Measurements from ENCODE around the gene HS6ST2.
A peak's percentile ranks its signal among the peaks of the same experiment; 100 is the strongest.
"Not testable (repeated sequence)": the region's sequence is repeated elsewhere in the genome, so short reads cannot be mapped to it uniquely, and the experiment has no call there.

The HS6ST2 gene

DNA sequence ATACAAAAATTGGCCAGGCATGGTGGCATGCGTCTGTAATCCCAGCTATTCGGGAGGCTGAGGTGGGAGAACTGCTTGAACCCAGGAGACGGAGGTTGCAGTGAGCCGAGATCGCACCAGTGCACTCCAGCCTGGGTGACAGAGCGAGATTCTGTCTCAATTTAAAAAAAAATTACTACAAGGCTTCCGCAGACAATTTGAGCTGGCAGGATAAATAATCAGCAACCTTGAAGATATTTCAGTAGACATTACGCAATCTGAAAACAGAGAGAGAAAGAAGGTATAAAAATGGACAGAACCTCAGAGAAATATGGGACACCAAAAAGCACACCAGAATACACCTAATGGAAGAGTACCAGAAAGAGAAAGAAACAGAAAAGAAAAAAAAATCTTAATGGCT lies 25.3 kb downstream of the HS6ST2 start:
- no peak for DNase-seq

DNA sequence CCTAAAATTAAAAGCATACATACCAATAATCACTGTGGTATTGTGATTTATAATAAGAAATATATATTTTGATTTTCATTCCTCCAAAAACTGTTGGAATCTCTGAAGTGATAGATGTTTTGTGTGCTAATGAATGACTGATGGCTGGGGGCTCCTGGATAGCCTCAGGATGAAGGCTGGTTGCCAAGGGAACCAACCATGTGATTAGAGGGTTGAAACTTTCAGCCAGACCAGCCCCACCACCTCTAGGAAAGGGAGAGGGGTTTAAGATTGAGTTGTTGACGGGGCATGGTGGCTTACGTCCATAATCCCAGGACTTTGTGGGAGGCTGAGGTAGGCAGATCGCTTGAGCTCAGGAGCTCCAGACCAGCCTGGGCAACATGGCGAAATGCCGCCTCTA lies 34.0 kb downstream of the HS6ST2 start:
- no peak for DNase-seq

DNA sequence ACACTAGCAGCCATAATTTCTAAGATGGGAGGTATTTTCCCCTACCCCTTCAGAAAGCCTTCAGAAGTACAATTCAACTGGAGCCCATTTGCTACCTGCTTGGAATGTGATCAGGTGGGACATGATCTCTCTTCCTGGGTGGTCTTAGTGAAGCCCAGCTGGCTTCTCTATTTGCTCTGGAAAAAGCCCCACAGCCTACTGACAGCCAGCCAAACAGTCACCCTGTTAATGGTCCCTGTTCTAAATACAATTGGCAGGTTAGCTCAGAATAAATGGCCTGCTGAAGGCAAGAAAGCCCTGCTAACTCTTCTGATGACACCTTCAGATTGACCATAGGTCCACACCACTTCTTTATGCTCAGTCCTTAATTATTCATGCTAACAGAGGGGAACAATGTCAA lies 39.9 kb downstream of the HS6ST2 start:
- no peak for DNase-seq

DNA sequence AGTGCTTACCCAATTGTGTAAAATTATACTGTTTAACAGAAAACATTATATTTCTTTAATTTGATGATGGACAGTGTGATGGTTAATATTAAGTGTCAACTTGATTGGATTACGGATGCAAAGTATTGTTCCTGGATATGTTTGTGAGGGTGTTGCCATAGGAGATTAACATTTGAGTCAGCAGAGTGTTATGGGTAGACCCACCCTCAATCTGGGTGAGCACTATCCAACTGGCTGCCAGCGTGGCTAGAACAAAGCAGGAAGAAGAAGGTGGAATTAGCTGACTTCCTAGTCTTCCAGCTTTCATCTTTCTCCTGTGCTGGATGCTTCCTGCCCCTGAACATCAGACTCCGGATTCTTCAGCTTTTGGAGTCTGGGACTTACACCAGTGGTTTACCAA lies 42.1 kb downstream of the HS6ST2 start:
- no peak for DNase-seq

DNA sequence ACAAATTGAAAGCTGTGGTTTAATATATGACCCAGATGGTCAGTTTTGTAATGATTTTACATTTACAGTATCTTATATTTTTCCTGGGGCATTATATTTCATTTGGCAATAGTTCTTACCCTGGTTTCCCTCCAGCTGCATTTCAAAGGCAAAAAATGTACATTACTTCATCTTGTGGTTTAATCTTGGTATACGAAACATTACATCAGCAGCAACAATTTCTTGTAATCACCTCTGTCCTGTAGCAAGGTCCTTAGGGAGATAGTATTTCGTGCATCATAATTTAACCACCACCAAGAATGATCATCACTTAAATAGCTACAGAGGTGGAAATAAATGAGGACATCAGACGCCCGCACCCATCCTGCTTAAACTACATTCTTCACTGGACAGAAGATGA lies 48.8 kb downstream of the HS6ST2 start:
- no peak for DNase-seq

DNA sequence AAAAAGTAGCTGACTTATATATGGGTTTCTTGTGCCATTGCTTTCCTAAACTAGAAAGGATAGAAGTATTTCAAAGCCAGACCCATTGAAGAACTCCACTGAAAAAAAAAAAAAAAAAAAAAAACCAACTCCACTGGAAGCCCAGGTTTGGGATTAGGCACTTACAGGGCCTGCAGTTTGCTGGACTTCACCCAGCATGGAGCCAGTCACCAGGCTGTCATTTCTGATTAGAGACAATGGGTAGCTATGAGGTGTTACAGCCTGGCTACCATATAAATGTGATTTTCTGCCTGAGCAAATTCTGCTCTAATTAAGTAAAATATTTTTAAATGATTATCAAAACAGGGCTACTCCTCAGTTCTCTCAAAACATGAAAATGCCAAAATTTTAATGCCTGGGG lies 49.5 kb downstream of the HS6ST2 start:
- DNase-seq, result peak; percentile 53

DNA sequence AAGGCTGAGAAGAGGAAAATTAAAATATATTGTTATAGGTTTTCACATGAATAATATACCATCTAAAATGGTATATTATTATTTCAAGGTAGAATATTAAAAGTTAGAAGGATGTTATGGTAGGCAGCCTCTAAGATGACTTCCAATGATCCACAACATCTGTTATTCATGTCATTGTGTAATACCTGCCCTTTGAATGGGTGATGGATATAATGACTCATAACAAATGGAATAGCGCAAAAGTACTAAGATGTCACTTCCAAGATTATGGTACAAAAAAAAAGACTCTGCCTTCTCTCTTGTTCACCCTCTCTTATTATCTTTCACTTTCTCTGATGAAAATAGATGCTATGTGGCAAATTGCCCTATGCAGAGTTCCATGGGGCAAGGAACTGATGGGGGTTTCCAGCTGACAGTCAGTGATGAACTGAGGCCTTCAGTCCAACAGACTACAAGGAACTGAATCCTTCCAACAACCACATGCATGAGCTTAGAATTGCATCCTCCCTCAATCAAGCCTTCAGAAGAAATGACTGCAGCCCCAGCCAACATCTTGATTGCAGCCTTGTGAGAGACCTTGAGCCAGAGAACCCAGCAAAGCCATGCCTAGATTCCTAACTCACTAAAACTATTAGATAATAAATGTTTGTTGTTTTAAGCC lies 57.7 kb downstream of the HS6ST2 start:
- DNase-seq, result no peak

DNA sequence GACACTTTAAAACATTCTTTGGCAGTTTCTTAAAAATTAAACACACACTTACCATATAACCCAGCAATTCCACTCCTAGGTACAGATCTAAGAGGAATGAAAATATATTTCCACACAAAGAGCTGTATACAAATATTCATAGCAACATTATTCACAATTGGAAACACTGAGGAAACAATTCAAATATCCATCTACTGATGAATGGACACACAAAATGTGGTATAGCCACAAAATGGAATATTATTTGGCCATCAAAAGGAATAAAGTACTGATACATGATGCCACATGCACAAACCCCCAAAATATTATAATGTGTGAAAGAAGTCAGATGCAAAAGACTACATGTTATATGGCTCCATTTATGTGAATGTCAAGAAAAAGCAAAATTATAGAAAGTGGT lies 70.9 kb downstream of the HS6ST2 start:
- DNase-seq, result no peak

DNA sequence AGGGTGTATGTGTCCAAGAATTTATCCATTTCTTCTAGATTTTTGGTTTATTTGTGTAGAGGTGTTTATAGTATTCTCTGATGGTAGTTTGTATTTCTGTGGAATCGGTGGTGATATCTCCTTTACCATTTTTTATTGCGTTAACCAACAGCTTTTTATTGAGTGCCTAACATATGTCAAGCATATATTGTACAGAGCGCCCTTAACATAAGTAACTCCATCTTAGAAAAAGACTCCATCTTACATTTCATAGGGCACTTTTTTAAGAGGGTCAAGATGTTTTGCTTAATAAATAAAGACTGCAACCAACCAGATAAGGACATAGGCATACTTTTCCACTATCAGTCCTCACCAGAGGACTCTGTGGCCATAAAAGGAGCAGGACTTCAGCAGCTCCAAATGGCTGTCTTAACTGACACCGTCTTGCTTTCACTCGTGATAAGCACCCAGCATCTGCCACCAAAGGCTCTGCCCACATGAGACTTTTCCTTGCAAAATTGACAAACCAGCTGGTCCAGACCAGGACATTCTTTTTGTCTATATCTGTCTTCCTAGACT lies 75.0 kb downstream of the HS6ST2 start:
- no peak for DNase-seq

DNA sequence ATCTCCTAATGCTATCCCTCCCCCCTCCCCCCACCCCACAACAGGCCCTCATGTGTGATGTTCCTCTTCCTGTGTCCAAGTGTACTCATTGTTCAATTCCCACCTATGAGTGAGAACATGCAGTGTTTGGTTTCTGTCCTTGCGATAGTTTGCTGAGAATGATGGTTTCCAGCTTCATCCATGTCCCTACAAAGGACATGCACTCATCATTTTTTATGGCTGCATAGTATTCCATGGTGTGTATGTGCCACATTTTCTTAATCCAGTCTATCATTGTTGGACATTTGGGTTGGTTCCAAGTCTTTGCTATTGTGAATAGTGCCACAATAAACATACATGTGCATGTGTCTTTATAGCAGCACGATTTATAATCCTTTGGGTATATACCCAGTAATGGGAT lies 77.7 kb downstream of the HS6ST2 start:
- not testable (repeated sequence) for DNase-seq

DNA sequence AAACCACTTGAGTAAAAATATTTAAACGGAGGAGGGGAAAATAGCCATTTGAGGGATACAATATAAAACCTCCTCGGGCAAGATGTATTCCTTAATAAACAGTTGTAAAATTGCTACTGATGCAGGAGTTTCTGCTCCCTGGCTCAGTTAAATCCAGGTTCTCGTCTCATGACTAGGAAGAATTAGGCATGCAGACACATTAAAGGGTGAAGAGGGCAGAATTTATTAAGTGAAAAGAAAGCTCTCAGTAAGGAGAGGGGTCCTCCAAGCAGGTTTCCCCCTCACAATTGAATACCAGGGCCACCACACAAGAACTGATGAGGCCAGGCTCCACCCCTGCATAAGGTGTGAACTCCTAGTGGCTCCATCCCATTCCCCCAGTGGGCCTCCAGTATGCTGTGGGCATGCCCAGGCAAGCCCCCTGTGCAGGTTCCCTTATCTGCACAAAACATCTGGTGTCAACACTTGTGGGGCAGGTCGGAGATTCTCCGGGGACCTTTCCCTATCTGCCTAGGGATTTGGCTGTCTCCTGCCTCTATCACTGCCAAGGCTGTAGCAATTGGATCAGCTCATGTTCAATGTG lies 80.4 kb downstream of the HS6ST2 start:
- DNase-seq, result no peak

DNA sequence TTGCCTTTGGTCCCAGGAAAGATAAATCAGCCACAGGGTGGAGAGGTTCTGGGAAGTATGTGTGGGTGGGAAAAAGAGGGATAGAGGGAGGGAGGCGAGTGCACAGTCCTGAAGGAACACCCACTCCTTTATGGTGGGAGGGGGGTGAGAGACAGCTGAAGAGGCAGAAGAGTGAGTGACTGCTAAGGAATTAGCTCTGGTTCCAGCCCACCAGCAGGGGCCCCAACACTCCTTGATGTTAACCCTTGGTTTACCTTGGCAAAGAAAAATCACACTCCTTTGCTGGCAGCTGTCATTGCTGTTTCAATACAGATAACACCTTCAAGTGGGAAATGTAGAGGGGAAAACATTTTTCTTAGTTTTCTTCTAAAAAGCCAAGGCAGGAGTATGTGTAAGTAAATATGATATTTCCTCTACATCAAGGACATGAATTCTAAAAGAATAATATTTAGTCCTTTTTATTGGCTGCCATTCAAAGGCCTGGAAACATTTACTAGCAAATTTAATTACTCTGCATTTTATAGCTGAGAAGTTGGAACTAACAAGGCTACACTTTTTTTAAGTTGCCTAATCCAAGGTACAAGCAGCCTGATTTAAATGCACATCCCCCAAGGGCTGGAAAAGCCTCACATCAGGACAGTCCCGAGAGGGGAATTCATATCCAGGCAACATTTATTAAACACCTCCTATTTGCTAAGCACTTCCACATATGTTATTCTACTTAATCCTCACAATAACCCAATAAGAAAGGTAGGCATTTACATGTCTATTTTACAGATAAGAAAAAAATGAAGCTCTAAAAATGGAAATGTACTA lies 81.7 kb downstream of the HS6ST2 start:
- no peak for DNase-seq

DNA sequence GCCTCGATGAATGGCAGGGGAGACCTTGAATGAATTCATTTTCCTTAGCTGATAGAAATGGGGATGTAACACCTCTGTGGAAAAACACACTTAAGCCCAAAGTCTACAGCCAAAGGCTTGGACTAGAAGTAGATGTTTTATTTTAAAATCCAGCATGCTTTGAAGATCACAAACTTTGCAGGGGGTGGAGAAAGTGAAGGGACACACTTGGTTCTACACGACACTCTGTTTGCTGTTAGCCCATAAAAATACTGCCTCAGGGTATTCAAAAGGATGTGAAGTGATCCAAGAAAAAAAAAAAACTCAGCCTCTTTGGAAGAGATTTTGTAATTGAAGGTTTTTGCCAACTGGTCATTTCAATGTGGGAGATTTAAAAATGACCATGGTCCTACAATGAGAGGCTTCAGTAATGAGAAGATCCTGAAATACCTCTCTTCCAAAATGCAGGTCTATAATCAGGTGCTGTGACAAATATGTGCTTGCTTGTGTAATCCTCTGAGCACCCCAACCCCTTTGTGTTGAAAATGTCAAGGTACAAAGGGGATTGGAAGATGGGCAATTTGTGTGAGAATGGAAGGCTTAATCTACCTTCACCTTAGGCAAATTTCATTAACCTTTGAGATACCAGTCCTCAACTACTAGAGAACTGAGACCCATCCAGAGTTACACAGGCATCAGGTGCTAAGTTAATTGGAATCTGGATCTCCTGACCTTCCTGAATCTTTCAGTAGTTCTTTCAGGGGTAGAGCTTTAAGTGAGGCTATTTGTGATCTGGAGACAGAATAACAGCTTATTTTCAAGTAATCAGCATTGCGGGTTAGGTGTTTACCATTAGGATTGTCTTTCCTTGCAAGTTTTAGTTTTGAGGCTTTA lies 82.5 kb downstream of the HS6ST2 start:
- DNase-seq, result no peak

DNA sequence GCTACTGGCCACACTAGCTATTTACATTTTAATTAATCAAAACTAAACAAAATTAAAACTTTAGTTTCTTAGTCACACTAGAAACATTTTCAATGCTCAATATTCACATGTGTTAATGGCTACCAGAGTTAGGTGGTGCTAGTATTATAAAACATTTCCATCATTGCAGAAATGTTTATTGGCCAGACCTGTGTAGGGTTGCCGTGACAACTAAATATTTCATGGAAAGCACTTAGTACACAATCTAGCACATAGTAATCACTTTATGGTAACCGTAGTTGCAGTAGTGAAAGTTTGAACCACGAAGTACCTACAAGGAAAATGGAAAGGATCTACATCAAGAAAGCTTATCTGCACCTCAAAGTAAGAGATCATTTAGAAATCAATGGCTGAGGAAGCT lies 95.9 kb downstream of the HS6ST2 start:
- DNase-seq, result no peak

DNA sequence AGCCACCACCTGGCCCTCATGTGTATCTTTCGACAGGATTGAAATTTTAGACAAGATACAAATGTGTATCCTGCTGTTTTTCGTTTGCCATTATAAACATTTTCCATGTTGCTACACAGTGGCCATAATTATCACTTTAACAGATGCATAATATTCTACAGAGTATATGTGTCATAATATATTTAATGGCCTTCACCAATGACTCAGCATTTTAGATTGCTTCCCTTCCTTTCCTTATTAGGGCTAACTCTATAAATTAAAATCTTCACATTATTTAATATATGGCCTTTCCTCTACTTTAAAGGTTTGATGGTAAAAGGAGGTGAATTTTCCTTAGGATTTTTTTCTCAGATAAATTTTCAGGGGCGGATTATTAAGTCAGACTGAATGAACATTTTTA lies 97.4 kb downstream of the HS6ST2 start:
- no peak for DNase-seq

DNA sequence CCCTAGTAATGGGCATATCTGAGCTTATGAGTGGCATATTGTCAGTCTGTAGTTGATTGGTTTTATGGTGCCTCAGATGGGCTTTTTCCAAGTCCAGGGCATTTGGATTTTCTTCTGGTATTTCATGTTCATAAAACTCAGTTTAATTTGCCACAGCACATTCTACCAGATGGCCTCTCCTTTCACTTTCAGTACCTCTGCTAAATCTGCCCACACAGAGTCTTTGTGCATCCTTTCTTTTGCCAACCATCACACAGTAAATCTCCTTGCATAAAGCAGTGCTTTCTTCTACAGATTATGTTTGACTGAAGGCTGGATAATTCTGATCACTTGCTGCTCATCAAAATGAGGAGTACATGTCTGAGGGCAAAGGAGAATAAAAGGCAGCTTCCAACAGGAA lies 98.2 kb downstream of the HS6ST2 start:
- no peak for DNase-seq

DNA sequence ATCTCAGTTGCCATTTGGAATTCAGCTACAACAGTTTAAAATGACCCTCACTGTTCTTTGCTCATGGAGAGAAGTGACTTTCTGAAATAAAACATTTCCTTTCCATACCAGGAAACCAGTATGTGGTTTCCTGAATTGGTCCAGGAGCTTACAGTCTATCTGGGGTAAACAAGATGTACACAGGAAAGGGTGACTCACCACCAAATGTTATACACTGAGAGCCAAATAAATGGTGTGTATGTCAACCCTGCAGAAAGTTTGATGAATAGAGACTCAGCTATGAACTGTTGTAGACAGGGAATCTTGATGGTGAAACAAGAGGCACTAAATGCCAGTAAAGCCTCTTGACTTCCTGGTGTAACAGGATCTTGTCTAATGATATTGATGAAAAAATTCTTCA lies 100.4 kb downstream of the HS6ST2 start:
- DNase-seq, result no peak

DNA sequence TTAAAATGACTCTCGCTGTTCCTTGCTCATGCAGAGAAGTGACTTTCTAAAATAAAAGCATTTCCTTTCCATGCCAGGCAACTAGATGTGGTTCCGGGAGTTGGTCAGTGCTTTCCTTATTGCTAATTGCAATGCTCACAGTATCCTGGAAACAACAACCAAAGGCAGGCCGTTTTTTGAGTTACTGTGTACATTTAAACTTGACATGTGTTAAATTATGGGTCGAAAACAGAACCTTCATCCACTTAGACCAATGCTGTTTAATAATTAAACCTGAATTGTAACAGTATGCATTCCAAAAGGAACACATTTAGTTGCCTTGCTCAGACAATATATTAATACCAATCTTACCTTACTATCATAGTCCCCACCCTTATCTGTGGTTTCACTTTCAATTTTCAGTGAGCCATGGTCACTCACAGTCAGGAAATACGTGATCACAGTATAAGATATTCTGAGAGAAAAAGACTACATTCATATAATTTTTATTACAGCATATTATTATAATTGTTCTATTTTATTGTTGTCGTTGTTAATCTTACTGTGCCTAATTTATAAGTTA lies 102.6 kb downstream of the HS6ST2 start:
- DNase-seq, result no peak

DNA sequence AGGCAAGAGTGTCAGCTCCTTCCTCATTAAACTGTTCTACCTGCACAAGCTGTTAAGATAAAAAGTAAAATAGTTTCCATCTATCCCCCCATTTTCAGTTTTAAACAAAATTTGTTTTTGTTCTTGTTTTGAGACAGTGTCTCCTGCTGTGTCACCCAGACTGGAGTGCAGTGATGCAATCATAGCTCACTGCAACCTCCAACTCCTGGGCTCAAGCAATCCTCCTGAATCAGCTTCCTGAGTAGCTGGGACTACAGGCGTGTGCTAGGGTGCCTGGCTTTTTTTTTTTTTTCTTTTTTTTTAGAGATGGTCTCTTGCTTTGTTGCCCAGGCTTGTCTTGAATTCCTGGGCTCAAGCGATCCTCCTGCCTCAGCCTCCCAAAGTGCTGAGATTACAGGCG lies 105.4 kb downstream of the HS6ST2 start:
- no peak for DNase-seq

DNA sequence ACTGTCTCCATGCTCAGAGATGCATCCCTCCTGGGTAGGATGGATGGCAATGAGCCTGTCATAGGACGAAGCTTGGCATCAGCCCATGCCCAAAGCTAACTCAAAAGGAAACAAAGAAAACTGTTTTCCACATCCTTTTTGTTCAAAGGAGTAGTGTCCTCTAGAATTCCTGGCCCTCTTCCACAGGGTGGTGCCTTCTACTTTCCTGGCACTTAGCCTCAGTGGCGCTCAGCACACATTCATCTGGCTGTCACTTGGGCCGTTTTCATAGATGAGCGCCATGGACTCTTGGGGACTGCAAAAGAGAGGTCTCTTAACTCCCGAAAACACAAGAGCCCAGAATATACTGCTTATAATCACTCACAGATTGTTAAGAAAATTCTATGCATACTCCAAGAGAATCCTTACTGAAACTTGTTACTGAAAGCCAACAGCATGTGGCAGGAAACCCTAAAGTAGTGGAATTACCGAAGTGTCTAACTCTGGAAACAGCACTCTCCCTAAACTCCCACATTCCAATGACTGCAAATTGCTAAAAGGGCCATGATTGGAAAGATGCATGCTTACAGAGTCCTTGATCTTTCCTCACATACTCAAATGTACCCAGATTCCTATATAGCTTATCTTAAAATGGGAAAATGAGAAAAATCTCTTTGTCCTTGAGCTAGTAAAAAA lies 110.0 kb downstream of the HS6ST2 start:
- no peak for DNase-seq

DNA sequence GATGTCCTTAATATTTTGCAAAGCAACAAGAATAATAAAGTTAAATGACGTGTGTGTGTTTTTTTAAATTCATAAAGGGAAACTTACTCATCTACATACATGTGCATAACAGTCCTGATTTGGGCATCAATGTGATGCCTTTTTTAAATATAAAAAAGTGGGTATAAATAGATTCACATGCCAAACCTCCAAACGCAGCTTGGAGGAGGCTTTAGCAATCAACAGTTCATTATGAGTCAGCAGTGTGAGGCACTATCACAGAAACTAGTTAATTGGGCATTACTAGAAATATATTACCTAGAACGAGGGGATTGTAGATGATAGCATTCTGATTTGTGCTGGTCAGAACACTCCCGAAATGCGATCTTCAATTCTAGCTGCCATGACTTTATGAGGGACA lies 115.1 kb downstream of the HS6ST2 start:
- no peak for DNase-seq
